Measurements from ENCODE around the gene STK40.

DNA sequence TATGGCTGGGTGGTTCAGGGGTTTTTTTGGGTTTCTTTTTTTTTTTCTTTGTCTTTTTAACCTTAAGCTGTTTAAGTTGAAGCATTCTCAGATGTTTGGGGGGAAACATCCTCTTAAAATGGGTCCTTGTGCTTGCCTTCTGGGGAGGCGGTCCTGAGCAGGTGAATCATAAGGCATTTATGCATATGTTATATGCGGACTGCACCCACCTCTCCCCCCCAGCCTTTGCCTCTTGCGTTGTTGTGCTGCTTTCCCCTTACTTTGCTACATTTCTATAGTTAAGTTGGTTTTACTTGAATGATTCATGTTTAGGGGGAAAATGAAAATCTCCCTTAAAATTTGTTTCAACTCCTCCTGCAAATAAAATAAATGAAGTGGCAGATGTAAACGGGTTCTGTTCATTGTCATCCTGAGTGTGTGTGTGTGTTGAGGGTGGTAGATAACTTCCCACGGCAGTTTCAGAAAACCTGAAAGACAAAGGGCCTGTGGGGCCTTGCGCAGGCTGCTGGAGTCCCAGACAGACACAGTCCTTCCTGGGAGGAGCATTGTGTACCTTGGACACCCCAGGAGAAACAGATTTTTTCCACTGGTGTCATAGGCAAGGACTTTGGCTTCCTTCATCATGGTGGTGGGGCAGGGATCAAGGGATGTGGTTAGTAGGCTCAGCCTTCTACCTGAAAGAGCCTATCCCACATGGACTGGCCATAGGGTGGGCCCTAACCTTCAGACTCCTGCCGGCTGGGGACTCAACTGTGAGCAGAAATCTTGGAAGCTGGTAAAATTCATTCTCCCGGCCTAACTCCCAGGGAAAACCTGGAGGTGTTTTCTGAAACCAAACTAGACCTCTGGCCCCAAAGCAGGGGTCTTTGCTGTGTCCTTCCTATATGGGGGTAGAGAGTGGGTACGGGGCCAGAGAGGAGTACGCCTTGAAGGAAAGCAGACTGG lies 80.5 kb downstream of the STK40 start:
- TF ChIP-seq EZH2 (IDR thresholded peaks at IDR 0.05; ENCODE audit: borderline replicate concordance, low read depth, low read length) (no peak), NFE2 (IDR thresholded peaks at IDR 0.05; ENCODE audit: low read depth) (no peak), BHLHE40 (IDR thresholded peaks at IDR 0.05; ENCODE audit: low read length) (no peak), BDP1 (IDR thresholded peaks at IDR 0.05; ENCODE audit: insufficient read depth, insufficient read length) (no peak), POLR2A (conservative IDR thresholded peaks at IDR 0.05) (no peak; the same call in 1 of the 2 replicates), MEF2A (IDR thresholded peaks at IDR 0.05; ENCODE audit: control insufficient read depth, low read depth, low read length) (no peak), CEBPB (tag; IDR thresholded peaks at IDR 0.05) (no peak), TSC22D4 (tag; IDR thresholded peaks at IDR 0.05) (no peak)
- TF ChIP-seq, protein P1, sequence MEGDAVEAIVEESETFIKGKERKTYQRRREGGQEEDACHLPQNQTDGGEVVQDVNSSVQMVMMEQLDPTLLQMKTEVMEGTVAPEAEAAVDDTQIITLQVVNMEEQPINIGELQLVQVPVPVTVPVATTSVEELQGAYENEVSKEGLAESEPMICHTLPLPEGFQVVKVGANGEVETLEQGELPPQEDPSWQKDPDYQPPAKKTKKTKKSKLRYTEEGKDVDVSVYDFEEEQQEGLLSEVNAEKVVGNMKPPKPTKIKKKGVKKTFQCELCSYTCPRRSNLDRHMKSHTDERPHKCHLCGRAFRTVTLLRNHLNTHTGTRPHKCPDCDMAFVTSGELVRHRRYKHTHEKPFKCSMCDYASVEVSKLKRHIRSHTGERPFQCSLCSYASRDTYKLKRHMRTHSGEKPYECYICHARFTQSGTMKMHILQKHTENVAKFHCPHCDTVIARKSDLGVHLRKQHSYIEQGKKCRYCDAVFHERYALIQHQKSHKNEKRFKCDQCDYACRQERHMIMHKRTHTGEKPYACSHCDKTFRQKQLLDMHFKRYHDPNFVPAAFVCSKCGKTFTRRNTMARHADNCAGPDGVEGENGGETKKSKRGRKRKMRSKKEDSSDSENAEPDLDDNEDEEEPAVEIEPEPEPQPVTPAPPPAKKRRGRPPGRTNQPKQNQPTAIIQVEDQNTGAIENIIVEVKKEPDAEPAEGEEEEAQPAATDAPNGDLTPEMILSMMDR (IDR thresholded peaks at IDR 0.05 in 2 of 3, conservative IDR thresholded peaks at IDR 0.05 in 1 of 3; ENCODE audit: insufficient read depth in 2 of 3, low read depth in 1 of 3, low read length in 3 of 3) = no peak
- TF ChIP-seq, protein P2, sequence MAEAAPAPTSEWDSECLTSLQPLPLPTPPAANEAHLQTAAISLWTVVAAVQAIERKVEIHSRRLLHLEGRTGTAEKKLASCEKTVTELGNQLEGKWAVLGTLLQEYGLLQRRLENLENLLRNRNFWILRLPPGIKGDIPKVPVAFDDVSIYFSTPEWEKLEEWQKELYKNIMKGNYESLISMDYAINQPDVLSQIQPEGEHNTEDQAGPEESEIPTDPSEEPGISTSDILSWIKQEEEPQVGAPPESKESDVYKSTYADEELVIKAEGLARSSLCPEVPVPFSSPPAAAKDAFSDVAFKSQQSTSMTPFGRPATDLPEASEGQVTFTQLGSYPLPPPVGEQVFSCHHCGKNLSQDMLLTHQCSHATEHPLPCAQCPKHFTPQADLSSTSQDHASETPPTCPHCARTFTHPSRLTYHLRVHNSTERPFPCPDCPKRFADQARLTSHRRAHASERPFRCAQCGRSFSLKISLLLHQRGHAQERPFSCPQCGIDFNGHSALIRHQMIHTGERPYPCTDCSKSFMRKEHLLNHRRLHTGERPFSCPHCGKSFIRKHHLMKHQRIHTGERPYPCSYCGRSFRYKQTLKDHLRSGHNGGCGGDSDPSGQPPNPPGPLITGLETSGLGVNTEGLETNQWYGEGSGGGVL (CRISPR knock-in tag; IDR thresholded peaks at IDR 0.05) = no peak
- TF ChIP-seq, protein P3, sequence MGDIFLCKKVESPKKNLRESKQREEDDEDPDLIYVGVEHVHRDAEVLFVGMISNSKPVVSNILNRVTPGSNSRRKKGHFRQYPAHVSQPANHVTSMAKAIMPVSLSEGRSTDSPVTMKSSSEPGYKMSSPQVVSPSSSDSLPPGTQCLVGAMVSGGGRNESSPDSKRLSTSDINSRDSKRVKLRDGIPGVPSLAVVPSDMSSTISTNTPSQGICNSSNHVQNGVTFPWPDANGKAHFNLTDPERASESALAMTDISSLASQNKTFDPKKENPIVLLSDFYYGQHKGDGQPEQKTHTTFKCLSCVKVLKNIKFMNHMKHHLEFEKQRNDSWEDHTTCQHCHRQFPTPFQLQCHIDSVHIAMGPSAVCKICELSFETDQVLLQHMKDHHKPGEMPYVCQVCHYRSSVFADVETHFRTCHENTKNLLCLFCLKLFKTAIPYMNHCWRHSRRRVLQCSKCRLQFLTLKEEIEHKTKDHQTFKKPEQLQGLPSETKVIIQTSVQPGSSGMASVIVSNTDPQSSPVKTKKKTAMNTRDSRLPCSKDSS (IDR thresholded peaks at IDR 0.05; ENCODE audit: low read depth, partially characterized antibody) = no peak
- TF ChIP-seq, protein P4, sequence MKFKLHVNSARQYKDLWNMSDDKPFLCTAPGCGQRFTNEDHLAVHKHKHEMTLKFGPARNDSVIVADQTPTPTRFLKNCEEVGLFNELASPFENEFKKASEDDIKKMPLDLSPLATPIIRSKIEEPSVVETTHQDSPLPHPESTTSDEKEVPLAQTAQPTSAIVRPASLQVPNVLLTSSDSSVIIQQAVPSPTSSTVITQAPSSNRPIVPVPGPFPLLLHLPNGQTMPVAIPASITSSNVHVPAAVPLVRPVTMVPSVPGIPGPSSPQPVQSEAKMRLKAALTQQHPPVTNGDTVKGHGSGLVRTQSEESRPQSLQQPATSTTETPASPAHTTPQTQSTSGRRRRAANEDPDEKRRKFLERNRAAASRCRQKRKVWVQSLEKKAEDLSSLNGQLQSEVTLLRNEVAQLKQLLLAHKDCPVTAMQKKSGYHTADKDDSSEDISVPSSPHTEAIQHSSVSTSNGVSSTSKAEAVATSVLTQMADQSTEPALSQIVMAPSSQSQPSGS (CRISPR knock-in tag; IDR thresholded peaks at IDR 0.05) = no peak
